HFFc6 (cell line): ENCODE data around the gene ELAVL2. TPM values are rescaled to one million over a fixed set of nuclear protein-coding genes. Genes with fewer than 3 reads are reported as not detected.

Source experiments
- DNase-seq: peaks from one replicate; pipeline ENCODE4 v3.0.0-alpha.2; 2018
- H3K27ac Mint-ChIP-seq: 2 replicates; pipeline ENCODE4 v1.8.0; 2020; ENCODE audit warnings: mild to moderate bottlenecking, mixed read lengths
- H3K27me3 Mint-ChIP-seq: 2 replicates; pipeline ENCODE4 v1.8.0; 2021; ENCODE audit warnings: mild to moderate bottlenecking, moderate library complexity, mixed read lengths; ENCODE audit not compliant: insufficient read depth
- H3K36me3 Mint-ChIP-seq: 2 replicates; pipeline ENCODE4 v1.8.0; 2021; ENCODE audit warnings: low read depth, mixed read lengths
- H3K4me1 Mint-ChIP-seq: 2 replicates; pipeline ENCODE4 v1.8.0; 2020; ENCODE audit warnings: low read depth, mixed read lengths
- H3K4me3 Mint-ChIP-seq: 2 replicates; pipeline ENCODE4 v1.8.0; 2020; ENCODE audit warnings: mild to moderate bottlenecking, moderate library complexity, mixed read lengths
- H3K9me3 Mint-ChIP-seq: 2 replicates; pipeline ENCODE4 v1.8.0; 2020; ENCODE audit warnings: mild to moderate bottlenecking, mixed read lengths
- CTCF ChIP-seq: fragments of 200-600 bp; sonication (generic); IDR thresholded peaks from 2 replicates; pipeline ENCODE4 v1.5.0; 2021; ENCODE audit warnings: antibody characterized with exemption, mild to moderate bottlenecking
- total RNA-seq, 6 experiments: library from RNA; stranded (reverse); fragmentation: NEBNext Ultra II Directional; extraction: Animal tissue kit (Norgen Biotek cat#: 25700); gene quantifications; 2 replicates in 1 of 6; 3 replicates in 5 of 6; pipeline ENCODE4 v1.2.3, GENCODE V29; 2021

Gene ELAVL2
- total RNA-seq, 6 experiments from 2014 or later, result not detected

- no peak for DNase-seq
- no peak for TF ChIP-seq CTCF
- Mint-ChIP-seq H3K9me3 (peaks cover 25% of the 10 kb centered on the region), H3K27ac (no peak overlapping the region), H3K4me3 (no peak overlapping the region), H3K27me3 (no peaks in the 10 kb centered on the region), H3K4me1 (no peaks in the 10 kb centered on the region), H3K36me3 (no peaks in the 10 kb centered on the region)
These were observed 11.8 kb downstream of the ELAVL2 start for GRCh38 chr9:23814243-23814642.

GRCh38 chr9:23812673-23813072 is 13.4 kb downstream of the ELAVL2 start:
- no peaks in the 10 kb centered on the region for H3K36me3 Mint-ChIP-seq
- H3K4me1 Mint-ChIP-seq, result no peaks in the 10 kb centered on the region
- no peak for TF ChIP-seq CTCF
- DNase-seq, result no peak
- H3K4me3 Mint-ChIP-seq, result no peak overlapping the region
- peaks cover 34% of the 10 kb centered on the region for H3K9me3 Mint-ChIP-seq
- no peaks in the 10 kb centered on the region for H3K27me3 Mint-ChIP-seq
- H3K27ac Mint-ChIP-seq, result no peak overlapping the region

- H3K36me3 Mint-ChIP-seq, result no peaks in the 10 kb centered on the region
- H3K27me3 Mint-ChIP-seq, result no peaks in the 10 kb centered on the region
- no peak for TF ChIP-seq CTCF
- no peak overlapping the region for H3K27ac Mint-ChIP-seq
- H3K4me3 Mint-ChIP-seq, result no peak overlapping the region
- peaks cover 35% of the 10 kb centered on the region for H3K9me3 Mint-ChIP-seq
- DNase-seq, result no peak
- H3K4me1 Mint-ChIP-seq, result no peaks in the 10 kb centered on the region
These were observed 14.4 kb downstream of the ELAVL2 start for GRCh38 chr9:23811633-23812032.

- H3K9me3 Mint-ChIP-seq, result peaks cover 18% of the 10 kb centered on the region
- no peaks in the 10 kb centered on the region for H3K36me3 Mint-ChIP-seq
- no peaks in the 10 kb centered on the region for H3K4me1 Mint-ChIP-seq
- DNase-seq, result no peak
- no peak overlapping the region for H3K4me3 Mint-ChIP-seq
- H3K27ac Mint-ChIP-seq, result no peak overlapping the region
- TF ChIP-seq CTCF, result no peak
- H3K27me3 Mint-ChIP-seq, result no peaks in the 10 kb centered on the region; the same call in 1 of the 2 replicates
These were observed 22.8 kb downstream of the ELAVL2 start for GRCh38 chr9:23803216-23803615.

- 0 out of 2 replicates have a peak, but pooled peaks cover 3% of the 10 kb centered on the region for H3K36me3 Mint-ChIP-seq
- no peaks in the 10 kb centered on the region; the same call in 1 of the 2 replicates for H3K27me3 Mint-ChIP-seq
- H3K4me1 Mint-ChIP-seq, result no peaks in the 10 kb centered on the region
- no peak overlapping the region for H3K4me3 Mint-ChIP-seq
- TF ChIP-seq CTCF, result no peak
- H3K9me3 Mint-ChIP-seq, result peaks cover 24% of the 10 kb centered on the region
- no peak for DNase-seq
- H3K27ac Mint-ChIP-seq, result no peak overlapping the region
These were observed 24.5 kb downstream of the ELAVL2 start for GRCh38 chr9:23801523-23801922.

GRCh38 chr9:23799521-23799920 is 26.5 kb downstream of the ELAVL2 start:
- H3K36me3 Mint-ChIP-seq, result 0 out of 2 replicates have a peak, but pooled peaks cover 3% of the 10 kb centered on the region
- H3K27ac Mint-ChIP-seq, result no peak overlapping the region
- DNase-seq, result no peak
- TF ChIP-seq CTCF, result no peak
- no peaks in the 10 kb centered on the region; the same call in 1 of the 2 replicates for H3K27me3 Mint-ChIP-seq
- peaks cover 28% of the 10 kb centered on the region for H3K9me3 Mint-ChIP-seq
- no peaks in the 10 kb centered on the region for H3K4me1 Mint-ChIP-seq
- no peak overlapping the region for H3K4me3 Mint-ChIP-seq
